HG02938 (cell line): ENCODE measurements around the gene UBN1.

Experiments used
- ATAC-seq: cut with Tn5 transposase; IDR thresholded peaks from one replicate; pipeline ENCODE4 v1.9.1; 2021; ENCODE audit warnings: mild to moderate bottlenecking, moderate library complexity; ENCODE audit not compliant: unreplicated experiment

Gene UBN1

GRCh38 chr16:4904108-4904941 lies 57.0 kb downstream of the UBN1 start:
- ATAC-seq = no peak

GRCh38 chr16:4904942-4905615 lies 57.8 kb downstream of the UBN1 start:
- no peak for ATAC-seq

GRCh38 chr16:4908854-4909401 lies 61.6 kb downstream of the UBN1 start:
- ATAC-seq = no peak

DNA sequence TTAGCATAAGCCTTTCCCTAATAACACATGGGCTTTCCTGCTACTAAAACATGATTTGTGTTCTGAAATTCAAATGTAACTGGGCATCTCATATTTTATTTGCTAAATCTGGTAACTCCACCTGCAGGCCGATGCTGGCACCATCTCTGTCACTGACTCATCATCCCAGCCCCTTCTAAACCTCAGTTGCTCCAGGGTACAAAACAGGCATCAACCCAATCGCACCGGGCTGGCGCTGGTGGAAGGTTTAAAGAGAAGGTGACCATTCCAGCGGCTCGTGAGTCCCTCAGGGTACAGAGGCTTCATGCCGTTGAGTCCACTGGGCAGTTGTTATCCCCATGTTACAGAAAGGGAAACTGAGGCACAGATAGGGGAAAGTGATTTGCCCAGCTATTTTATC lies 62.5 kb downstream of the UBN1 start:
- ATAC-seq = no peak

GRCh38 chr16:4910828-4911227 lies 63.5 kb downstream of the UBN1 start:
- no peak for ATAC-seq

GRCh38 chr16:4911970-4912386 lies 64.7 kb downstream of the UBN1 start:
- ATAC-seq = no peak

DNA sequence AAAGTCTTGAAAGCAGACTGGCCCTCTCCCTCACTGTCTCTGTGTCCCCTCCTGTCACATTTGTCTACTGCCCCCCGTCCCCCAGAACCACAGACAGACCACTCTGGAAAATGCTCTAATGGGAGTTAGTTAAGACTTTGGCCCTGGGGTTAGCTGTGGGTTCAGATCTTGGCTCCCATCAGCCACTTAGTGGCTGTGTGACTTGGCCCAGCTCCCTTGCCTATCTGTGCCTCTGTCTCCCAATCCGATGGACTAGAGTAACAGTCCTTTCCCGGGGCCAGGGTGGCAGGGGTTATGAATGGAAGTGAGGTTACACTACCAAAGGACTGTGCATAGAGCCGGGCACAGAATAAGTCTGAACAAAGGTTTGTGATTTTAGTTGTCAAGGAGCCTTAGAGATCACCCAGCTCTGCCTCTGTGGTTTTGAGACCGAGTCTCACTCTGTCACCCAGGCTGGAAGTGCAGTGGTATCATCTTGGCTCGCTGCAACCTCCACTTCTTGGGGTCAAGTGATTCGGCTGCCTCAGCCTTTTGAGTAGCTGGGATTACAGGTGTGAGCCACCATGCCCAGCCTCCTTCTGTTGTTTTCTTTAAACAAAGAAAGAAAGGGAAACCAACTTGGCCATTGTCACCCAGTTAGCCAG lies 66.0 kb downstream of the UBN1 start:
- no peak for ATAC-seq

- no peak for ATAC-seq
Measured at GRCh38 chr16:4913774-4914525, 66.7 kb downstream of the UBN1 start.

GRCh38 chr16:4914528-4915225 lies 67.4 kb downstream of the UBN1 start:
- no peak for ATAC-seq

GRCh38 chr16:4915226-4915761 lies 68.0 kb downstream of the UBN1 start:
- no peak for ATAC-seq

GRCh38 chr16:4917117-4917516 lies 69.8 kb downstream of the UBN1 start:
- no peak for ATAC-seq

- ATAC-seq = no peak
Measured at GRCh38 chr16:4918781-4919251, 71.5 kb downstream of the UBN1 start.

- no peak for ATAC-seq
Measured at GRCh38 chr16:4920826-4921225, 73.5 kb downstream of the UBN1 start.

- no peak for ATAC-seq
Measured at GRCh38 chr16:4922721-4923342, 75.6 kb downstream of the UBN1 start.

GRCh38 chr16:4923853-4924252 lies 76.6 kb downstream of the UBN1 start:
- no peak for ATAC-seq

- no peak for ATAC-seq
Measured at GRCh38 chr16:4924593-4925292, 77.5 kb downstream of the UBN1 start.

DNA sequence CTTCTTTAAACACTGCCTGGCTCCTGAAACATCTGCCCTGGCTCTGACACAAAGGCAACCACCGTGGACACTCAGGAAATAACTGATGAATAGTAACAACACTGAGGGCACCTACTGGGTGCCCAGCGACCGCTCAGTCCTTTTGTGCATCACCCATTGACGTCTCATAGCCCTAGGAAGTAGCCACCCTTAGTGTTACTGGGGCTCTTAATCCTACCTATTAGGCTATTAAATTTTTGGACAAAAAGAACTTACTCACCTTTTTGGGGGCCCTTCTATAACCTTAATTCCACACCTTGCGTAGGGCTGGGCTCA lies 78.0 kb downstream of the UBN1 start:
- no peak for ATAC-seq

DNA sequence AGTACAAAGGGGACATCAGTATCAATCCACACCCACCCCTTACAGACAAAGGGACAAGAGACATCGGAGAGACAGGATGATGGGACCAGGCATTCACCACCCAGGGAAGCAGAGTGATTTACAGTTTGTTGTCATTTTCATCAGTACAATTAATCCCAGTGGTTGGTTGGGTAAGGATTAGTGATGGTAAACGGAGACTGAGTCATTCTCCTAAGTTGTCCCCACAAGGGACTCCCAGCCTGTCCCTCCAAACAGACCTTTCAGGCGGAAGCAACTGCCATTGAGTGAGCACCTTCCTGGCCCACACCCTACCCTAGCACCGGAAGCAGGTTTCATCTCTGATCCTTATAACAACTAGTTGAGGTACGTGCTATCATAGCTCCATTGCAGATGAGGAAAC lies 78.5 kb downstream of the UBN1 start:
- ATAC-seq = no peak

DNA sequence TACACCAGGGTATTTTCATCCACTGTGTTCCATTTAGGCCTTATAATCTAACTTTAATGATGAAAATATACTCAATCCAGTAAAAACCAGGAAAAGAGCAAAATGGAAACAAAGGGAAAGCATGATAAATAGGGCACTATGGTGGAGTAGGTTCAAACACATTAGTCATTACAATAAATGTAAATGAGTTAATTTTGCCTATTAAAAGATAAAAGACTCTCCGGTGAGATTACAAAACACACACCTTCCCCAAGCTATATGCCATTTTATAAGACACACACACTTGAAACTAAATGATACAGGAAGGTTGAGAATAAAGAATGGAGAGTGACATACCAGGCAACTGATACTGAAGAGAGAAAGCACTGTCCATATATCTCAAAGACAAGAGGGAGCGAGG lies 79.6 kb downstream of the UBN1 start:
- ATAC-seq = no peak
